Measurements from ENCODE around the gene CHST7. TPM values are rescaled to one million over a fixed set of nuclear protein-coding genes. Genes with fewer than 3 reads are reported as not detected.

CHST7 gene
- total and polyA plus RNA-seq, 12 donors = 3.5 to 27.7 (median 8.6) TPM

DNA sequence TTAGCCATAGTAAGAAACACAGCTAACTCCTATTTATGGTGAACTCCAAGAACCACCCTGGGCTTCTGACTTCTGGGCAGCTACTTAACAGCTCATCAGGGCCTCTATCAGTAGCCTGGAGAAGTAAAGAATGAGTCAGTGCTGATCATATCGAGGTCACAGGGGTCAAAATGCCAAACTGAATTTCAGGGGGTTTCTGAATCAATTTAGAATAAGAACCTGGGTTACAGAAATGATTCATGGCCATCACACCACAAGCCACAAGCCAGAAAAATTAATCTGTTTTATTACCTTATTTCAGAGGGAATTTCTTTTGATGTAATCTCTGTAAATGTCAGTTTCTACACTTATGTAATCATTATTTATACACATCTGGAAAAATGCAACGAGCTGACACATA is 64.4 kb downstream of the CHST7 start:
- Histone ChIP-seq H3K4me1 (peaks cover 0 to 14% (median 2%) of the 10 kb centered on the region in 9 donors), H3K27ac (no peak overlapping the region), H3K36me3 (no peaks in the 10 kb centered on the region), H3K9me3 (no peaks in the 10 kb centered on the region), H3K27me3 (peaks cover 0 to 26% (median 0%) of the 10 kb centered on the region in 7 donors), H3K4me3 (no peak overlapping the region)
- DNase-seq (no peak), ATAC-seq (no peak)
- WGBS, 2 donors = 69 to 72% methylated on average over 2 of the region's 2 CpGs
- TF ChIP-seq, protein P1, sequence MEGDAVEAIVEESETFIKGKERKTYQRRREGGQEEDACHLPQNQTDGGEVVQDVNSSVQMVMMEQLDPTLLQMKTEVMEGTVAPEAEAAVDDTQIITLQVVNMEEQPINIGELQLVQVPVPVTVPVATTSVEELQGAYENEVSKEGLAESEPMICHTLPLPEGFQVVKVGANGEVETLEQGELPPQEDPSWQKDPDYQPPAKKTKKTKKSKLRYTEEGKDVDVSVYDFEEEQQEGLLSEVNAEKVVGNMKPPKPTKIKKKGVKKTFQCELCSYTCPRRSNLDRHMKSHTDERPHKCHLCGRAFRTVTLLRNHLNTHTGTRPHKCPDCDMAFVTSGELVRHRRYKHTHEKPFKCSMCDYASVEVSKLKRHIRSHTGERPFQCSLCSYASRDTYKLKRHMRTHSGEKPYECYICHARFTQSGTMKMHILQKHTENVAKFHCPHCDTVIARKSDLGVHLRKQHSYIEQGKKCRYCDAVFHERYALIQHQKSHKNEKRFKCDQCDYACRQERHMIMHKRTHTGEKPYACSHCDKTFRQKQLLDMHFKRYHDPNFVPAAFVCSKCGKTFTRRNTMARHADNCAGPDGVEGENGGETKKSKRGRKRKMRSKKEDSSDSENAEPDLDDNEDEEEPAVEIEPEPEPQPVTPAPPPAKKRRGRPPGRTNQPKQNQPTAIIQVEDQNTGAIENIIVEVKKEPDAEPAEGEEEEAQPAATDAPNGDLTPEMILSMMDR (IDR thresholded peaks at IDR 0.05) = no peak
- intact Hi-C loops (cut with DNase I) = no loop called here

DNA sequence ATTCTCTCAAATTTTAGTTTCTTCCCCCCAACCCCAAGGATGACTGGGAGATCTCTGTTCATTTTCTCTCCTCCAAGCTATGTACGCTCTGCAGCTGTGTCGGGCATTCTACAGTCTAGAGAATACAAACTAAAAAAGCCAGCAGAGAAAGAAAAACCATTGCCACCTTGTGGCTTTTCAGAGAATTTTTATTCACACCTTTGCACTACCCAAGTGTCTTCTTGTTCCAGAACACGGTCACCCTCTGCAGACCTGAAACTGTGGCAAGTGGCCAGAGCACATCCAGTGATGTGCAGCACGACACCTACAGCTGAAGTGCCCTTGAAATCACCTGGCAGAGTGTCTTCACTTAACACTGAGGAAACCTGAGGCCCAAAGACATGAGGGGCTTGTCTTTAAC is 68.6 kb downstream of the CHST7 start:
- H3K36me3 ChIP-seq = no peaks in the 10 kb centered on the region
- ATAC-seq (peak; percentile 67 to 89 (median 81)), DNase-seq (peak in 1 of 2 donors; percentile 7)
- peaks cover 0 to 14% (median 0%) of the 10 kb centered on the region in 7 donors for H3K27me3 ChIP-seq
- H3K4me3 ChIP-seq = no peak overlapping the region
- TF ChIP-seq, protein P1 (IDR thresholded peaks at IDR 0.05) = peak; percentile 21 to 65 (median 50)
- intact Hi-C loops (cut with DNase I) = loop anchor here in 9 of 10 donors (1.0 to 10.0 kb wide), 6 partner anchors 65 to 90 kb away; partner anchors contain the start of gene CHST7 (in 5 of the 9)
- WGBS, 2 donors = 20 to 28% methylated on average over 4 of the region's 4 CpGs
- peaks cover 0 to 8% (median 0%) of the 10 kb centered on the region in 9 donors for H3K4me1 ChIP-seq
- H3K9me3 ChIP-seq = no peaks in the 10 kb centered on the region
- H3K27ac ChIP-seq = no peak overlapping the region

DNA sequence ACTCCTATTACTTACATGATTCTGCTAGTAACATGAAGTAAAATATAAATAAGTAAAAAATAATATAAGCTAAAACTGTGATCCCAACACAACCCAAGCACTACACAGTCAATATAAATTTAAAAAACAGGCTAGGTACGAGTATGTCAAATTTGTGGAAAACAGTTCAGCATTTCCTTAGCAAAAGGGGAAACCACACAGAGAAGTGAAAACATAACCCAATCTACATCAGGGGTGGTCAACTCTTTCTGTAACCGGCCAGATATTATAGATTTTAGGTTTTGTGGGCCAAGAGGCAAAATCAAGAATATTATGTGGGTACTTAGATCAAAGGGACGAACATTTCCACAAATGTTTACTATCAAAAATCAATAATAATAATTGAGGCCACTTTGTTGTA is 70.1 kb downstream of the CHST7 start:
- WGBS, 2 donors = 88 to 96% methylated on average over 3 of the region's 3 CpGs
- H3K27me3 ChIP-seq = peaks cover 0 to 15% (median 0%) of the 10 kb centered on the region in 7 donors
- no peaks in the 10 kb centered on the region for H3K9me3 ChIP-seq
- intact Hi-C loops (cut with DNase I) = loop anchor here in 8 of 10 donors (5.0 to 10.0 kb wide), 5 partner anchors 66 to 91 kb away; partner anchors contain the start of gene CHST7 (in 4 of the 8)
- H3K4me3 ChIP-seq = no peak overlapping the region
- DNase-seq (no peak), ATAC-seq (no peak)
- TF ChIP-seq, protein P1 (IDR thresholded peaks at IDR 0.05) = no peak
- H3K4me1 ChIP-seq = peaks cover 0 to 9% (median 0%) of the 10 kb centered on the region in 9 donors
- H3K36me3 ChIP-seq = no peaks in the 10 kb centered on the region
- H3K27ac ChIP-seq = no peak overlapping the region

DNA sequence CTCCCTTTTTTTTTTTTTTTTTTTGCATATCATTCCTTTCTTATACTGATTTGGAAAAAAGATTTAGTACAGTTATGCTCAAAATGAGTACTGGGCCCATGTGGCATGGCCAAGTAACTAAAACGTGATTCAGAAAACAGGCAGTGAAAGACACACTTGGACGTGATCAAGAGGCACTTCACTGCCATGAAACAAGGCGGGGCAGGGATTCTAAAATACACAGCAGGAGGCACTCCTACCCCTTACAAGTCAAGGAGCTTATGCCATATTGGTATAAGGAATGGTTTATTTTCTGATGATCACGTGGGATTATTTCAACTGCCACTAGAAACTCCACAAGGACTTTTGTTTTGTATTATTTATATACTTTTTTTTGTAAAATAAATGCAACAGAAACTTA is 72.0 kb downstream of the CHST7 start:
- DNase-seq = no peak
- no peak overlapping the region for H3K4me3 ChIP-seq
- H3K9me3 ChIP-seq = no peaks in the 10 kb centered on the region
- no peak for ATAC-seq
- 89 to 93% methylated on average over 4 of the region's 4 CpGs for WGBS, 2 donors
- TF ChIP-seq, protein P1 (IDR thresholded peaks at IDR 0.05) = no peak
- no peak overlapping the region for H3K27ac ChIP-seq
- intact Hi-C loops (cut with DNase I) = loop anchor here in 4 of 10 donors (5.0 to 10.0 kb wide), 3 partner anchors 42 to 73 kb away; partner anchors contain the start of gene CHST7 (in 3 of the 4)
- peaks cover 0 to 29% (median 16%) of the 10 kb centered on the region in 9 donors for H3K4me1 ChIP-seq
- H3K36me3 ChIP-seq = no peaks in the 10 kb centered on the region
- H3K27me3 ChIP-seq = peaks cover 0 to 18% (median 0%) of the 10 kb centered on the region in 7 donors
